Spinal cord (tissue), 10 donors: ENCODE measurements around the gene TAF11L5. TPM values are rescaled to one million over a fixed set of nuclear protein-coding genes. Genes with fewer than 3 reads are reported as not detected.
"Not testable (repeated sequence)": the region's sequence is repeated elsewhere in the genome, so short reads cannot be mapped to it uniquely, and the experiment has no call there.

Experiments
- DNase-seq, 6 donors: peaks; one replicate each; pipeline versions ENCODE4 v3.0.0 to v3.0.0-alpha.2; 2013 to 2015; ENCODE audit warnings: low spot score in 6 of 6, low read depth in 4 of 6
- H3K27ac ChIP-seq: one replicate; pipeline ENCODE4 v1.5.1; 2013; ENCODE audit warnings: low read depth, low read length, control low read depth
- H3K27me3 ChIP-seq: one replicate; pipeline ENCODE4 v1.6.1; 2013; ENCODE audit warnings: low read length; ENCODE audit not compliant: control insufficient read depth, insufficient read depth
- H3K36me3 ChIP-seq: one replicate; pipeline ENCODE4 v1.6.1; 2013; ENCODE audit warnings: low read length; ENCODE audit not compliant: control insufficient read depth, insufficient read depth
- H3K4me1 ChIP-seq: one replicate; pipeline ENCODE4 v1.6.1; 2013; ENCODE audit warnings: low read length; ENCODE audit not compliant: control insufficient read depth, insufficient read depth
- H3K4me3 ChIP-seq: one replicate; pipeline ENCODE4 v1.5.1; 2013; ENCODE audit warnings: low read depth, low read length, control low read depth
- H3K9me3 ChIP-seq: one replicate; pipeline ENCODE4 v1.6.1; 2013; ENCODE audit warnings: low read length; ENCODE audit not compliant: control insufficient read depth, insufficient read depth
- WGBS: methylation state at CpG from one replicate; pipeline ENCODE4 v1.1.5; 2013; ENCODE audit warnings: missing lambda C conversion rate; ENCODE audit not compliant: insufficient coverage; 5-methylcytosine and 5-hydroxymethylcytosine counted together
- long read RNA-seq, 4 donors: transcript quantifications; one replicate each; lab custom pipeline, GENCODE V29; 2026
- polyA plus RNA-seq, 2 donors: library from polyadenylated mRNA; unstranded; fragments of 120-200 nt; gene quantifications; one replicate each; pipeline ENCODE4 v1.2.1, GENCODE V29; 2013; ENCODE audit not compliant: insufficient read length in 2 of 2
- total RNA-seq, 2 donors: library from RNA; depleted of rRNA in 1 of 2; stranded (reverse); fragments of 120-200 nt in 1 of 2; fragments of >200 nt in 1 of 2; gene quantifications; one replicate each; pipeline versions ENCODE4 v1.2.3 to v1.2.4, GENCODE V29; 2013 to 2014
- donor health status: healthy.

The TAF11L5 gene
- total RNA-seq, result not detected
- polyA plus RNA-seq, result not detected
- long read RNA-seq, donor 1, result 0 reads
- long read RNA-seq, donor 2, result 0 reads
- long read RNA-seq, donor 3, result 0 reads
- long read RNA-seq, donor 4, result 0 reads

- H3K27me3 ChIP-seq, H3K9me3 ChIP-seq: not testable (repeated sequence)
- WGBS, result no CpG with 5 or more reads among the region's 15 CpGs
Observed at GRCh38 chr5:17524935-17525334, at the start of gene TAF11L5. Gene TAF11L5, plus strand, starts transcription at chr5:17525235.

GRCh38 chr5:17477043-17477442 is 48.0 kb upstream of the TAF11L5 start:
- Histone ChIP-seq H3K27me3 (no peaks in the 10 kb centered on the region), H3K4me1 (no peaks in the 10 kb centered on the region), H3K36me3 (no peaks in the 10 kb centered on the region), H3K9me3 (no peaks in the 10 kb centered on the region), H3K4me3 (no peak overlapping the region), H3K27ac (no peak overlapping the region)
- DNase-seq, result peak in 3 of 6 donors; percentile 23 to 92 (median 31)
- no CpG with 5 or more reads among the region's 3 CpGs for WGBS

More at GRCh38 chr5:17524935-17525334, at the start of gene TAF11L5:
- not testable (repeated sequence) for H3K36me3 ChIP-seq, H3K4me3 ChIP-seq, H3K27ac ChIP-seq, H3K4me1 ChIP-seq, DNase-seq

DNA sequence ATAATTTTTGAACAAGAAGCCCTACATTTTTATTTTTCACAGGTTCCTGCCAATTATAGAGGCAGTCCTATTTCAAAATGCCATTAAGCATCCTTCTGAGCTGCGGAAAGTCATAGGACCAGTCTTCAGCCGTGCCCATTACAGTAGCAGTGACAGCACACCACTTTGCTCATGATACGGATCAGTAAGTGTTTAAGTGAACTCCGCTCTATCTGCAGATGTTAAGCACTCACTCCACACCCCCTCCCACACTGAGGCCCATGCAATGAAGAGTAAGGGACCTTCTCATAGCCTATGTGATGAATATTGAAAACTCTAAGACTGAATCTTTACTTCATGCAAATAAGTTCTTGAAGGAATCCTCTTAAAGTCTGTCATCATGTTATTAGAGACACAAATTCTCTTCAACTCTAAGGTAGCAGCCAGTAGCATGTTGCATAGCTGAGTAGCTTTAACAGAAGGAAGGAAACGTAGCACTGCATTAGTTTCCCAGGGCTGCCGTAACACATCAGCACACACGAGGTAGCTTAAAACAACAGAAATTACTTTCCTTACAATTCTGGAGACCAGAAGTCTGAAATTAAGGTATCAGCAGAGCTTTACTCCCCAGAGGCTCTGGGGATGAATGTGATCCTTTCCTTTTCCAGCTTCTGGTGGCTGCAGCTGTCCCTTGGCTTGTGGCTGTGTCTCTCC is 47.3 kb upstream of the TAF11L5 start:
- WGBS, result 100% methylated on average over 1 of the region's 7 CpGs

GRCh38 chr5:17481378-17481777 is 43.7 kb upstream of the TAF11L5 start:
- Histone ChIP-seq H3K27me3 (no peaks in the 10 kb centered on the region), H3K9me3 (no peaks in the 10 kb centered on the region), H3K4me1 (no peaks in the 10 kb centered on the region), H3K27ac (no peak overlapping the region), H3K36me3 (no peaks in the 10 kb centered on the region), H3K4me3 (no peak overlapping the region)
- peak in 2 of 6 donors; percentile 4 to 36 for DNase-seq
- WGBS, result 60% methylated on average over 1 of the region's 4 CpGs

More for the DNA sequence above, 47.3 kb upstream of the TAF11L5 start:
- Histone ChIP-seq H3K27me3 (no peaks in the 10 kb centered on the region), H3K36me3 (no peaks in the 10 kb centered on the region), H3K4me3 (no peak overlapping the region), H3K4me1 (no peaks in the 10 kb centered on the region), H3K9me3 (no peaks in the 10 kb centered on the region), H3K27ac (no peak overlapping the region)
- peak in 1 of 6 donors; percentile 49 for DNase-seq

GRCh38 chr5:17482790-17483189 is 42.2 kb upstream of the TAF11L5 start:
- WGBS, result no CpG with 5 or more reads among the region's 2 CpGs
- DNase-seq, result peak in 1 of 6 donors; percentile 32
- H3K4me3 ChIP-seq, result no peak overlapping the region
- no peaks in the 10 kb centered on the region for H3K36me3 ChIP-seq
- H3K27ac ChIP-seq, result no peak overlapping the region
- no peaks in the 10 kb centered on the region for H3K9me3 ChIP-seq
- H3K27me3 ChIP-seq, result no peaks in the 10 kb centered on the region
- no peaks in the 10 kb centered on the region for H3K4me1 ChIP-seq

DNA sequence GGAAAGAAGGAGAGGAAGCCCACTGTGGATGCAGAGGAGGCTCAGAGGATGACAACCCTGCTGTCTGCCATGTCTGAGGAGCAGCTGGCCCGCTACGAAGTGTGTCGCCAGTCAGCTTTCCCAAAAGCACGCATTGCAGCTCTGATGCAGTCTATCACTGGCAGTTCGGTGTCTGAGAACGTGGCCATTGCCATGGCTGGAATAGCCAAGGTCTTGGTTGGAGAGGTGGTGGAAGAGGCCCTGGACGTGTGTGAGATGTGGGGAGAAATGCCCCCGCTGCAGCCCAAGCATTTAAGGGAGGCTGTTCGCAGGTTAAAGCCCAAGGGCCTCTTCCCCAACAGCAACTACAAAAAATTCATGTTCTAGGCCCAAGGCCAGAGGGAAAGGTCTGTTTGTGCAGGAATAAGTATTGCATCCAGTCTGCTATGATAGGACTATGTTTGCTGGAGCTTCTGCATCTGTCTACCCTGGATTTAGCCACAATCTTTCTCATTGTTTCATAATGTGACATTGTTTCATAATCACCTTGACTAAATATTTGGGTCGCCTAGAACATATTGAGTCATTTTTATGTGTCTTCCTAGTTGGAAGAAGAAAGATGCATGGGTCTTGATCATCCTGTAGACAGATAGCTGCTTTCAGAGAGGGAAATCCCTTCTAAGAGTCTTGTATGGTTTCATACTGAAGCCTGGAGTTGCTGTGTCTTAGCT is 38.4 kb upstream of the TAF11L5 start:
- not testable (repeated sequence) for H3K9me3 ChIP-seq, H3K36me3 ChIP-seq, DNase-seq, H3K4me3 ChIP-seq, H3K27me3 ChIP-seq, H3K27ac ChIP-seq, H3K4me1 ChIP-seq
- 93% methylated on average over 4 of the region's 10 CpGs for WGBS

DNA sequence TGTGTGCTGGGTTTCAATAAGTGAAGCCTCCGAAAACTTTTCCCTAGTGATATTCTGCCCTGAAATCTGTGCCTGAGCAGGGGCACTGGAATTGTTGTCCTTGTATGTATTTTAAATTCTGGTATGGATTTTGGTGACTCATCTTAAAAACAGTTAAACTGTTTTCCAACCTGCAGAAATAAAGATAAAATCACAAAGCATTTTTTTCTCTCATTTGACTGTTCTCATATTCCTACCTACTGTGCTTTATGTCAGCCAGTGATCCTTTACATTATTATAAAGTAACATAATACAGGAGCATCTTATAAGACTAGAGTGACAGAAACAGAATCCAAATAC is 37.9 kb upstream of the TAF11L5 start:
- Histone ChIP-seq H3K4me1 (no peaks in the 10 kb centered on the region), H3K4me3 (no peak overlapping the region), H3K36me3 (no peaks in the 10 kb centered on the region), H3K9me3 (no peaks in the 10 kb centered on the region), H3K27ac (no peak overlapping the region), H3K27me3 (no peaks in the 10 kb centered on the region)
- WGBS, result no CpG with 5 or more reads among the region's 1 CpG
- DNase-seq, result no peak

DNA sequence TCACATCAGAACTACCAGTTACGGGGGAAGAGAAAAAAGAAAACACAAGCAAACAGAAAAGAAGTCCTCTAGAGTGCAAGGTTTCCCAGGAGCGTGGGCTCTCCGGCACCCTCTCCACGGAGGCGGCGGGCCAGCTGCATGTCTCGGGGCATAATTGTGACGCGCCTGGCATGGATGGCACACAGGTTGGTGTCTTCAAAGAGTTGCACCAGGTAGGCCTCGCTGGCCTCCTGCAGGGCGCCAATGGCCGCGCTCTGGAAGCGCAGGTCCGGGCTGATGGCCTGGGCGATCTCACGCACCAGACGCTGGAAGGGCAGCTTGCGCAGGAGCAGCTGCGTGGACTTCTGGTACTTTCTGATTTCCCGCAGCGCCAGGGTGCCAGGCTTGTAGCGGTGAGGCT is 33.8 kb upstream of the TAF11L5 start:
- not testable (repeated sequence) for H3K27me3 ChIP-seq, DNase-seq, H3K4me1 ChIP-seq, H3K27ac ChIP-seq, H3K9me3 ChIP-seq, H3K36me3 ChIP-seq, H3K4me3 ChIP-seq
- WGBS, result over 99% methylated on average over 13 of the region's 23 CpGs

GRCh38 chr5:17492770-17493169 is 32.3 kb upstream of the TAF11L5 start:
- H3K9me3 ChIP-seq, result no peaks in the 10 kb centered on the region
- H3K27me3 ChIP-seq, result no peaks in the 10 kb centered on the region
- no peaks in the 10 kb centered on the region for H3K36me3 ChIP-seq
- DNase-seq, result no peak
- no CpG with 5 or more reads among the region's 3 CpGs for WGBS
- no peaks in the 10 kb centered on the region for H3K4me1 ChIP-seq
- no peak overlapping the region for H3K4me3 ChIP-seq
- no peak overlapping the region for H3K27ac ChIP-seq

DNA sequence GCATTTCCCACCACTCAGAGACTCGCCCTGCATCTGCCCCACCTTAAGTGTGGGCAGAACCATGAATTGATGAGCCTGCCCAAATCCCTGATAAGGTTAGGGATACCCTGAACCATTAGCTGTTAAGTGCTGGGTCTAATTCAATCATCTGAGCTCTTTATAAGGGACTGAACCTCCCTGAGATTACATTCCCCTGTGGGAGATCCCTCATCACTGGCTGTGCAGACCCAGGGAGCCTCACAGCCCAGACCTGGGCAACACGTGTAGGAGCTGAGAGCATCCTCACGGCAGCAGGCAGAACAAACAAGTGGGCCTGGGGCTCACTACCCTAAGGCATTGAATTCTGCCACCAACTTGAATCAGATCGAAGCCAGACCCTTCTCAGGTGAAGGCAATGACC is 27.6 kb upstream of the TAF11L5 start:
- Histone ChIP-seq H3K27ac (no peak overlapping the region), H3K4me1 (no peaks in the 10 kb centered on the region), H3K27me3 (no peaks in the 10 kb centered on the region), H3K36me3 (no peaks in the 10 kb centered on the region), H3K9me3 (no peaks in the 10 kb centered on the region), H3K4me3 (no peak overlapping the region)
- WGBS, result 68% methylated on average over 2 of the region's 4 CpGs
- DNase-seq, result no peak
